Breast epithelium (tissue), 3 donors: ENCODE measurements around the gene ENDOV.

Experiments used
- CTCF ChIP-seq, 3 donors: fragments of 450-650 bp; IDR thresholded peaks; one replicate each; pipeline ENCODE4 v1.5.1; 2016 to 2017; ENCODE audit warnings: antibody characterized with exemption in 3 of 3, mild to moderate bottlenecking in 3 of 3, moderate library complexity in 3 of 3
- POLR2A ChIP-seq: fragments of 450-650 bp; IDR thresholded peaks from one replicate; pipeline ENCODE4 v1.6.1; 2016; ENCODE audit warnings: antibody characterized with exemption, mild to moderate bottlenecking, moderate library complexity

GRCh38 chr17:80382956-80383355 is 32.0 kb upstream of the ENDOV start:
- TF ChIP-seq CTCF (IDR thresholded peaks at IDR 0.05) = no peak
- no peak for TF ChIP-seq POLR2A
